A549 (cell line): ENCODE measurements around the gene MOK.

ENCODE experiments used
- BHLHE40 ChIP-seq: IDR thresholded peaks from 2 replicates; pipeline ENCODE4 v1.6.1; 2012; ENCODE audit warnings: low read depth, low read length, inconsistent platforms
- CBX8 ChIP-seq: fragments of 200-600 bp; sonication (generic); IDR thresholded peaks from 2 replicates; pipeline ENCODE4 v1.6.1; 2016
- HDAC2 ChIP-seq: fragments of 200-600 bp; sonication (generic); IDR thresholded peaks from 2 replicates; pipeline ENCODE4 v1.6.1; 2016
- KDM5A ChIP-seq: fragments of 200-600 bp; sonication (generic); IDR thresholded peaks from 2 replicates; pipeline ENCODE4 v1.6.1; 2016; ENCODE audit warnings: antibody characterized with exemption, mild to moderate bottlenecking
- PHF8 ChIP-seq: fragments of 200-600 bp; sonication (generic); IDR thresholded peaks from 2 replicates; pipeline ENCODE4 v1.6.1; 2016; ENCODE audit warnings: low read depth, mild to moderate bottlenecking, antibody characterized with exemption, moderate library complexity, borderline replicate concordance
- POLR2A ChIP-seq: IDR thresholded peaks from 2 replicates; pipeline ENCODE4 v1.6.1; 2012; ENCODE audit warnings: mild to moderate bottlenecking, low read length
- RCOR1 ChIP-seq: fragments of 150-350 bp; IDR thresholded peaks from 2 replicates; pipeline ENCODE4 v1.6.1; 2014; ENCODE audit warnings: antibody characterized with exemption, low read length, low read depth
- TF ChIP-seq, protein P1 (sequence below): fragments of >200 bp; sonication (Bioruptor Twin); formaldehyde crosslinking; IDR thresholded peaks from 3 replicates; pipeline ENCODE4 v1.5.1; 2016
- TF ChIP-seq, protein P2 (sequence below): IDR thresholded peaks from 2 replicates; pipeline ENCODE4 v1.6.1; 2012

DNA sequence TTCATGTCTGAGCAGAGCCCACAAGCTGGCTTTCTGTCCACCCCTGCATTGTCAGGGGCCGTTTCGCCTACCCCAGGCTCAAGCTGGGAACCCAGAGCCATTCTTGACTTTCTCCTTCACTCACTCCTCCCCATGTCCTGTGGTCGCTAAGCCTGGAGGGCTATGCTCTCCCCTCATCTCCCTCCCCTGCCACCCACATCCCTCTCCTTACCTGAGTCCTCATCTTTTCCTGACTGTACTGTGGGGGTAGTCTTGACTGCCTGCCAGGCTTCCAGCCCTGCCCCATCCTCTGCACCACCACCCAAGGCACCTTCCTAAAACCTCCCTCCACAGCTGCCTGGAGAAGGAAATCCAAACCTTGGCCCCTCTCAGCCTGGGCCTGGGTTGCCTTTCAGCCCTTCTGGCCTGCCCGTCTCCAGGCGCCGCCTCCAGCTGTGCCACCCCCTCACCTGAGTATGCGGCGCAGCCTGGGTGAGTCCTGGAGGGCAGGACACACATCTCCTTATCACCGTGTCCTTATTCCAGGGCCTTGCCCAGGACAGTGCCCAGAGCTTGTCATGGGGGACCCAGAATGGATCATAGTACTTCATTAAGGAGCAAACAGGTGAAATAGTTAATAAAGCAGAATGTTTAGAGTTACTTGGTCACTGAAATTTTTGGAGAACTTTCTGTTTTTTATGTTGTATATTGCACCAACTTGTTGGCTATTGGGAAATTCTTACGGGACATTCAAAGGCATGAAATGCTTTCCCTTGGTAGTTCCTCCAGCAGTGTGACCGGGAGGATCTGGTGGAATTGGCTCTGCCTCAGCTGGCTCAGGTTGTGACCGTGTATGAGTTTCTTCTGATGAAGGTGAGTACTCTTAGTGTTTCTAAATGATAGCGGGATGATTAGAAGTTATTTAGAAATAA is 29.1 kb upstream of the MOK start:
- TF ChIP-seq CBX8 (no peak), HDAC2 (no peak), RCOR1 (no peak), POLR2A (no peak), BHLHE40 (no peak), KDM5A (no peak), PHF8 (no peak)
- TF ChIP-seq, protein P1, sequence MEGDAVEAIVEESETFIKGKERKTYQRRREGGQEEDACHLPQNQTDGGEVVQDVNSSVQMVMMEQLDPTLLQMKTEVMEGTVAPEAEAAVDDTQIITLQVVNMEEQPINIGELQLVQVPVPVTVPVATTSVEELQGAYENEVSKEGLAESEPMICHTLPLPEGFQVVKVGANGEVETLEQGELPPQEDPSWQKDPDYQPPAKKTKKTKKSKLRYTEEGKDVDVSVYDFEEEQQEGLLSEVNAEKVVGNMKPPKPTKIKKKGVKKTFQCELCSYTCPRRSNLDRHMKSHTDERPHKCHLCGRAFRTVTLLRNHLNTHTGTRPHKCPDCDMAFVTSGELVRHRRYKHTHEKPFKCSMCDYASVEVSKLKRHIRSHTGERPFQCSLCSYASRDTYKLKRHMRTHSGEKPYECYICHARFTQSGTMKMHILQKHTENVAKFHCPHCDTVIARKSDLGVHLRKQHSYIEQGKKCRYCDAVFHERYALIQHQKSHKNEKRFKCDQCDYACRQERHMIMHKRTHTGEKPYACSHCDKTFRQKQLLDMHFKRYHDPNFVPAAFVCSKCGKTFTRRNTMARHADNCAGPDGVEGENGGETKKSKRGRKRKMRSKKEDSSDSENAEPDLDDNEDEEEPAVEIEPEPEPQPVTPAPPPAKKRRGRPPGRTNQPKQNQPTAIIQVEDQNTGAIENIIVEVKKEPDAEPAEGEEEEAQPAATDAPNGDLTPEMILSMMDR = no peak
- TF ChIP-seq, protein P2, sequence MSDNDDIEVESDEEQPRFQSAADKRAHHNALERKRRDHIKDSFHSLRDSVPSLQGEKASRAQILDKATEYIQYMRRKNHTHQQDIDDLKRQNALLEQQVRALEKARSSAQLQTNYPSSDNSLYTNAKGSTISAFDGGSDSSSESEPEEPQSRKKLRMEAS = no peak
